GM12864 (cell line): Measurements from ENCODE around the gene PCSK6.

Experiments used
- DNase-seq: peaks from one replicate; pipeline ENCODE4 v3.0.0-alpha.2; 2011; ENCODE audit warnings: low read depth
- H3K4me3 ChIP-seq: 2 replicates; pipeline ENCODE4 v1.5.1; 2011; ENCODE audit warnings: mild to moderate bottlenecking, low read depth, low read length, control low read depth
- TF ChIP-seq, protein P1 (sequence below): IDR thresholded peaks from 2 replicates; pipeline ENCODE4 v1.5.1; 2011; ENCODE audit warnings: low read depth, mild to moderate bottlenecking, moderate library complexity, low read length, control low read depth, inconsistent platforms; ENCODE audit errors: missing control alignments

PCSK6 gene

DNA sequence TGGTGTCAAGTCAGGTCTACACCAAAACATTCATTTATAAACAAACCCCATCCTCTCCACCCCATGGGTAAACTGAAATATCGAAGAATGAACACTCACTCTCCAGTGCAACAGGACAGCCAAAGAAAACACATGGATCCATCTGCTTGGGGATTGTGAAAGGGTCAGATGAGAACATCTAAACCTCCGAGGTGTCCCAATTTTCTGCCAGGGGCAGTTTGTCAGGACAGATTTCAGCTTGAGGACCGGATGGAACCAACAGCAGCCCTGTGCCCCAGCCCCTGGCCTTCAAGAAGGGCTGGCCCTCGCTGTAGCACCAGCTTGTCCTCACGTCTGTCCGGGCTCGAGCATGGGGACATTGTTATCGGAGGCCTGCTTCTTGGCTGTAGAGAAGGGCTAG is 45.5 kb downstream of the PCSK6 start:
- TF ChIP-seq, protein P1, sequence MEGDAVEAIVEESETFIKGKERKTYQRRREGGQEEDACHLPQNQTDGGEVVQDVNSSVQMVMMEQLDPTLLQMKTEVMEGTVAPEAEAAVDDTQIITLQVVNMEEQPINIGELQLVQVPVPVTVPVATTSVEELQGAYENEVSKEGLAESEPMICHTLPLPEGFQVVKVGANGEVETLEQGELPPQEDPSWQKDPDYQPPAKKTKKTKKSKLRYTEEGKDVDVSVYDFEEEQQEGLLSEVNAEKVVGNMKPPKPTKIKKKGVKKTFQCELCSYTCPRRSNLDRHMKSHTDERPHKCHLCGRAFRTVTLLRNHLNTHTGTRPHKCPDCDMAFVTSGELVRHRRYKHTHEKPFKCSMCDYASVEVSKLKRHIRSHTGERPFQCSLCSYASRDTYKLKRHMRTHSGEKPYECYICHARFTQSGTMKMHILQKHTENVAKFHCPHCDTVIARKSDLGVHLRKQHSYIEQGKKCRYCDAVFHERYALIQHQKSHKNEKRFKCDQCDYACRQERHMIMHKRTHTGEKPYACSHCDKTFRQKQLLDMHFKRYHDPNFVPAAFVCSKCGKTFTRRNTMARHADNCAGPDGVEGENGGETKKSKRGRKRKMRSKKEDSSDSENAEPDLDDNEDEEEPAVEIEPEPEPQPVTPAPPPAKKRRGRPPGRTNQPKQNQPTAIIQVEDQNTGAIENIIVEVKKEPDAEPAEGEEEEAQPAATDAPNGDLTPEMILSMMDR: no peak
- H3K4me3 ChIP-seq: no peak overlapping the region
- DNase-seq: no peak

DNA sequence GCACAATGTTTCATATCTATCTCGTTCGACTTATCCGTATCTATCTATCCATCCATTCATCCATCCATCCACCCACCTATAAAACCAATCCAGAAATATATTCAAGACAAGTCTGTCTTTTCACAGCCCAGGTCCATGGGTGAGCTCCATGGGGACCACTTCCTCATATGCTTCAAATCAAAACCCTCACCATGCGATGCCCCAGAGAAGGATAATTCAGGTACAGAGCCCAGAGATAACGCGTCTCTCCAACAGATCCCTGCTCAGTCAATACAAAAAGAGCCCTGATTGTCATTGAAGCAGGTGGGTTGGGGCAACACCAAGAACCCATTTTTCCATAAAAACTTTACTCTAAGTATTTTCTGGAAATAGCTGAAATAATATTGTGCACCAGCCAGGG is 47.2 kb downstream of the PCSK6 start:
- H3K4me3 ChIP-seq: no peak overlapping the region
- DNase-seq: no peak
- TF ChIP-seq, protein P1: no peak

DNA sequence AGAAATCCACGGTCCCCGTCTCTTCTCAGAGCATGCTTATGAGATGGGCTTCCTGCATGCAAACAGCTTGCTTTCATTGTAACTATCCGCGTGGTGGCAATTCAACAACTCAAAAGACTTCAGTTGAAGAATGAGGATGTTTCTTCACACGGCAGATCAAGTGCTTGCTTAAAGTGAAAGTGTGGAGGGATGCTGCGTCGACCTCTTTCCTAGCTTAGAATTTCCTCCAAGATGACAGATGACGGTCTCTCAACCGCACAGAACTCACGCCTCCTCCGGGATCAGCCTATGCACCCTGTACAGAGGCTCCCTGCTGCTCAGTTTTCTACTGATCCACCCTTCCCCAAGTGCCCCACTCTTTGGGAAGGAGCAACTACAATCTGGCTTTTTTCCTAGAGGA is 47.8 kb downstream of the PCSK6 start:
- H3K4me3 ChIP-seq: no peak overlapping the region
- TF ChIP-seq, protein P1: no peak
- no peak for DNase-seq

DNA sequence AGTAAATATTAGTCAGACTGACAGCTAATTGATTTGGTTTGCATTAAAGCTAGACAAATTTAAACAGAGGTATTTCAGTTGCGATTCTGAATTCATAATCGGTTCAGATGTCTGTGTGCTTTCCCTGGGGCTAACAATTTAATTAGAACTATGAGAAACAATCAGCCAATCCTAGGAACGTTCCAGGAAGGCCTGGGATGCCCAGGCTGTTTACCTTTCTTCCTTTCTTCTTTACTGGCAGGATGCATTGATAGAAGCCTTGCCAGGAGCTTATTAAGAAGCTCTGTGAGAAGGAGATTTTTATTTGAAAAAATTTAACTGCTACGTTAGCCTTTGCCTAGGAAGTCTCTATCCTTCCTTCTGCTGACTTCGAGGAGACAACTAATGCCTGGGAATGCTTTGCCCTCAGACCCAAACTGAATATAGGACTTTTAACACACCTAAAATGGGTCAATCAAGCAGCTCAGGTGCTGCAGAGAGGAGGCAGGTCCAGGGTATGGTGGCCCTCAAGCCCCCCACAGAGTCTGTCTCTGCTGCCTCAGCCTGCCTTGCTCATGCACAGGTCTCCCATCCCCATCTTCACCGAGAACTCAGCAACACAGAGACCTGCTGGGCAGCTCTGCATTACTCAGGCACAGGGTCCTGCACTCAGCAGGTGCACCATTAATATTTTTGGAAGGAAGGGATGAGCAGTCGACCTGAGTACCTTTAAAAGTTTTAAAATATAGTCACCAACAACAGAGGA is 48.5 kb downstream of the PCSK6 start:
- DNase-seq: no peak
- TF ChIP-seq, protein P1: no peak
- H3K4me3 ChIP-seq: no peak overlapping the region

DNA sequence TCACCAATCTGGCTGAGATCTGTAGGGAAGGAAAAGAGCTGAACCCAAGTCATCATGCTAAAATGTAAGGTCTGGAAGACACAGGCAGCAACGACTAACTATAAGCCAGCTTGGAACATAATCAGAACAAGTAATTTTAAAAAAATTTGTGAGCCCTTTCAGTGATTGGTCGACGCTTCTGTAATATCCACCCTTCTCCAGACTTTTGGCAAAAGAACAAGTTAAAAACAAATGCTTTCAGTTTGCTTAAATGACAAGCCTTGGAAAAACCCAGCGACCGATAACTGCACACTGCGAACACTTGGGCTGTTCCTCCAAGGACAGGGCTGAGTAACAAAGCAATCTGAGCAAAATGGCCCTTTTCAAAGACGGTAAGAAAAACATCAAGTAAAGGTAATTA is 49.6 kb downstream of the PCSK6 start:
- TF ChIP-seq, protein P1: no peak
- DNase-seq: no peak
- no peak overlapping the region for H3K4me3 ChIP-seq

DNA sequence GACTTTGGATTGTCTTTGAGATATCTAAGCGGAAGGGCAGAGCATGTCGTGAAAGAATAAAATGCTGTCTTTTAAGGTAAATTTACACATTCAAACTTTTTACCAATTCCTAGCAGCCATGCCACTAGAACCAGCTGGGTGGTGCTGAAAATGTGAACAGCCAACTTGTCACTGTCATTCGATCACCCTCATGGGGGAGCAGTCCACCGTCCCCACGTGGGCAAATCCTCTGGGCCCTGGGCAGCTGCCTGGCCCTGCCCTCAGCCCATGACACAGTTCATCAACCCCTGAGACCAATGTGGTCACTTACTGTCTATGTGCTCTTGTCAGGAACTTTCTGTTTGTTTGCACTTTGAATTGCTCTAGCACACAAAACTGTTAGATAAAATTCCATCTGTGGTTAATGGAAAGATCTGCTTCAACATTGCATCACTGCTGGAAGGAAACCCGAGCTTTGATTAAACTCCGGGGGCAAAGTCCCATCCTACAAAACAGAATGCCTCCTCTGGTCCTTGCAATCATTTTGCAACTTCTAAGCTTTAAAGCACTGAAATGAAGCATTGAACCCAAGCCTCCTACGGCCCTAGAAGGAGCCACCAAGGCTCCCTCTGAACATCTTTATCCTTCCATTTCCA is 50.1 kb downstream of the PCSK6 start:
- no peak overlapping the region for H3K4me3 ChIP-seq
- TF ChIP-seq, protein P1: no peak
- no peak for DNase-seq
